ENCODE results near the gene EVA1A.

The EVA1A gene

GRCh38 chr2:75541430-75541829 lies 19.3 kb downstream of the EVA1A start:
- Histone ChIP-seq H3K4me3 (ENCODE audit: control insufficient read depth in 1 of 7, extremely low read depth in 1 of 7, insufficient read depth in 4 of 7, low read depth in 2 of 7, low read length in 6 of 7) (no peak overlapping the region), H3K9me3 (ENCODE audit: control extremely low read depth in 1 of 5, control insufficient read depth in 4 of 5, insufficient read depth in 2 of 5, low read depth in 1 of 5, low read length in 4 of 5) (no peaks in the 10 kb centered on the region), H3K27me3 (replicated peaks in 2 of 5; ENCODE audit: control insufficient read depth in 4 of 5, insufficient read depth in 5 of 5, low read length in 4 of 5) (peaks cover 0 to 7% (median 0%) of the 10 kb centered on the region in 5 experiments), H3K27ac (ENCODE audit: insufficient read depth in 1 of 2, low read depth in 1 of 2, low read length in 2 of 2, poor library complexity in 1 of 2, severe bottlenecking in 2 of 2) (no peak overlapping the region), H3K36me3 (ENCODE audit: control insufficient read depth in 4 of 4, insufficient read depth in 4 of 4, low read length in 3 of 4) (no peaks in the 10 kb centered on the region), H3K4me1 (ENCODE audit: control extremely low read depth in 1 of 4, control insufficient read depth in 4 of 4, insufficient read depth in 4 of 4, low read length in 3 of 4) (no peaks in the 10 kb centered on the region)
- 100% methylated on average over 3 of the region's 3 CpGs for WGBS (ENCODE audit: insufficient coverage)
- ChIA-PET POLR2A (interaction anchor here (0.6 kb wide), 1 partner anchor 716 kb away, joined by 3 read pairs; no protein-coding TSS in a partner anchor), CTCF (no interaction called here)
- no peak for DNase-seq

GRCh38 chr2:75540994-75541393 lies 19.7 kb downstream of the EVA1A start:
- H3K36me3 ChIP-seq (ENCODE audit: control insufficient read depth in 4 of 4, insufficient read depth in 4 of 4, low read length in 3 of 4) = no peaks in the 10 kb centered on the region
- no peaks in the 10 kb centered on the region for H3K4me1 ChIP-seq (ENCODE audit: control extremely low read depth in 1 of 4, control insufficient read depth in 4 of 4, insufficient read depth in 4 of 4, low read length in 3 of 4)
- H3K27ac ChIP-seq (ENCODE audit: insufficient read depth in 1 of 2, low read depth in 1 of 2, low read length in 2 of 2, poor library complexity in 1 of 2, severe bottlenecking in 2 of 2) = no peak overlapping the region
- no peaks in the 10 kb centered on the region for H3K9me3 ChIP-seq (ENCODE audit: control extremely low read depth in 1 of 5, control insufficient read depth in 4 of 5, insufficient read depth in 2 of 5, low read depth in 1 of 5, low read length in 4 of 5)
- no peak for DNase-seq
- ChIA-PET POLR2A (no interaction called here), CTCF (no interaction called here)
- no peak overlapping the region for H3K4me3 ChIP-seq (ENCODE audit: control insufficient read depth in 1 of 7, extremely low read depth in 1 of 7, insufficient read depth in 4 of 7, low read depth in 2 of 7, low read length in 6 of 7)
- WGBS (ENCODE audit: insufficient coverage) = 100% methylated on average over 1 of the region's 4 CpGs
- peaks cover 0 to 7% (median 0%) of the 10 kb centered on the region in 5 experiments for H3K27me3 ChIP-seq (replicated peaks in 2 of 5; ENCODE audit: control insufficient read depth in 4 of 5, insufficient read depth in 5 of 5, low read length in 4 of 5)

- no peak for DNase-seq
- 93% methylated on average over 3 of the region's 3 CpGs for WGBS (ENCODE audit: insufficient coverage)
- CTCF ChIA-PET = interaction anchor here (1.2 kb wide), 1 partner anchor 12 kb away, joined by 3 read pairs; no protein-coding TSS in a partner anchor
- POLR2A ChIA-PET = no interaction called here
- Histone ChIP-seq H3K4me1 (ENCODE audit: control extremely low read depth in 1 of 4, control insufficient read depth in 4 of 4, insufficient read depth in 4 of 4, low read length in 3 of 4) (no peaks in the 10 kb centered on the region), H3K9me3 (ENCODE audit: control extremely low read depth in 1 of 5, control insufficient read depth in 4 of 5, insufficient read depth in 2 of 5, low read depth in 1 of 5, low read length in 4 of 5) (no peaks in the 10 kb centered on the region), H3K27ac (ENCODE audit: insufficient read depth in 1 of 2, low read depth in 1 of 2, low read length in 2 of 2, poor library complexity in 1 of 2, severe bottlenecking in 2 of 2) (no peak overlapping the region), H3K4me3 (ENCODE audit: control insufficient read depth in 1 of 7, extremely low read depth in 1 of 7, insufficient read depth in 4 of 7, low read depth in 2 of 7, low read length in 6 of 7) (no peak overlapping the region), H3K36me3 (ENCODE audit: control insufficient read depth in 4 of 4, insufficient read depth in 4 of 4, low read length in 3 of 4) (no peaks in the 10 kb centered on the region), H3K27me3 (replicated peaks in 2 of 5; ENCODE audit: control insufficient read depth in 4 of 5, insufficient read depth in 5 of 5, low read length in 4 of 5) (peaks cover 0 to 7% (median 0%) of the 10 kb centered on the region in 5 experiments)
Observed at GRCh38 chr2:75539955-75540716, 20.6 kb downstream of the EVA1A start.

GRCh38 chr2:75538521-75539490 lies 21.9 kb downstream of the EVA1A start:
- Histone ChIP-seq H3K27me3 (replicated peaks in 2 of 5; ENCODE audit: control insufficient read depth in 4 of 5, insufficient read depth in 5 of 5, low read length in 4 of 5) (peaks cover 0 to 7% (median 0%) of the 10 kb centered on the region in 5 experiments), H3K36me3 (ENCODE audit: control insufficient read depth in 4 of 4, insufficient read depth in 4 of 4, low read length in 3 of 4) (no peaks in the 10 kb centered on the region), H3K4me1 (ENCODE audit: control extremely low read depth in 1 of 4, control insufficient read depth in 4 of 4, insufficient read depth in 4 of 4, low read length in 3 of 4) (no peaks in the 10 kb centered on the region), H3K9me3 (ENCODE audit: control extremely low read depth in 1 of 5, control insufficient read depth in 4 of 5, insufficient read depth in 2 of 5, low read depth in 1 of 5, low read length in 4 of 5) (no peaks in the 10 kb centered on the region), H3K27ac (ENCODE audit: insufficient read depth in 1 of 2, low read depth in 1 of 2, low read length in 2 of 2, poor library complexity in 1 of 2, severe bottlenecking in 2 of 2) (no peak overlapping the region), H3K4me3 (ENCODE audit: control insufficient read depth in 1 of 7, extremely low read depth in 1 of 7, insufficient read depth in 4 of 7, low read depth in 2 of 7, low read length in 6 of 7) (no peak overlapping the region)
- CTCF ChIA-PET = interaction anchor here (1.2 kb wide), 1 partner anchor 13 kb away, joined by 3 read pairs; no protein-coding TSS in a partner anchor
- WGBS (ENCODE audit: insufficient coverage) = 90% methylated on average over 2 of the region's 6 CpGs
- no peak for DNase-seq
- POLR2A ChIA-PET = no interaction called here

GRCh38 chr2:75537658-75538057 lies 23.1 kb downstream of the EVA1A start:
- CTCF ChIA-PET = interaction anchor here (1.1 kb wide), 1 partner anchor 8 kb away, joined by 3 read pairs; no protein-coding TSS in a partner anchor
- Histone ChIP-seq H3K4me3 (ENCODE audit: control insufficient read depth in 1 of 7, extremely low read depth in 1 of 7, insufficient read depth in 4 of 7, low read depth in 2 of 7, low read length in 6 of 7) (no peak overlapping the region), H3K27ac (ENCODE audit: insufficient read depth in 1 of 2, low read depth in 1 of 2, low read length in 2 of 2, poor library complexity in 1 of 2, severe bottlenecking in 2 of 2) (no peak overlapping the region), H3K4me1 (ENCODE audit: control extremely low read depth in 1 of 4, control insufficient read depth in 4 of 4, insufficient read depth in 4 of 4, low read length in 3 of 4) (no peaks in the 10 kb centered on the region), H3K27me3 (replicated peaks in 2 of 5; ENCODE audit: control insufficient read depth in 4 of 5, insufficient read depth in 5 of 5, low read length in 4 of 5) (peaks cover 0 to 7% (median 0%) of the 10 kb centered on the region in 5 experiments), H3K36me3 (ENCODE audit: control insufficient read depth in 4 of 4, insufficient read depth in 4 of 4, low read length in 3 of 4) (no peaks in the 10 kb centered on the region), H3K9me3 (ENCODE audit: control extremely low read depth in 1 of 5, control insufficient read depth in 4 of 5, insufficient read depth in 2 of 5, low read depth in 1 of 5, low read length in 4 of 5) (no peaks in the 10 kb centered on the region)
- no peak for DNase-seq
- WGBS (ENCODE audit: insufficient coverage) = 100% methylated on average over 2 of the region's 3 CpGs
- POLR2A ChIA-PET = no interaction called here

- Histone ChIP-seq H3K36me3 (ENCODE audit: control insufficient read depth in 4 of 4, insufficient read depth in 4 of 4, low read length in 3 of 4) (no peaks in the 10 kb centered on the region), H3K27me3 (replicated peaks in 2 of 5; ENCODE audit: control insufficient read depth in 4 of 5, insufficient read depth in 5 of 5, low read length in 4 of 5) (no peaks in the 10 kb centered on the region), H3K4me1 (ENCODE audit: control extremely low read depth in 1 of 4, control insufficient read depth in 4 of 4, insufficient read depth in 4 of 4, low read length in 3 of 4) (no peaks in the 10 kb centered on the region), H3K9me3 (ENCODE audit: control extremely low read depth in 1 of 5, control insufficient read depth in 4 of 5, insufficient read depth in 2 of 5, low read depth in 1 of 5, low read length in 4 of 5) (no peaks in the 10 kb centered on the region), H3K27ac (ENCODE audit: insufficient read depth in 1 of 2, low read depth in 1 of 2, low read length in 2 of 2, poor library complexity in 1 of 2, severe bottlenecking in 2 of 2) (no peak overlapping the region), H3K4me3 (ENCODE audit: control insufficient read depth in 1 of 7, extremely low read depth in 1 of 7, insufficient read depth in 4 of 7, low read depth in 2 of 7, low read length in 6 of 7) (no peak overlapping the region)
- DNase-seq = no peak
- WGBS (ENCODE audit: insufficient coverage) = 100% methylated on average over 2 of the region's 3 CpGs
- ChIA-PET CTCF (no interaction called here), POLR2A (no interaction called here)
Observed at GRCh38 chr2:75533135-75533534, 27.6 kb downstream of the EVA1A start.

GRCh38 chr2:75532488-75532887 lies 28.3 kb downstream of the EVA1A start:
- no peak overlapping the region for H3K4me3 ChIP-seq (ENCODE audit: control insufficient read depth in 1 of 7, extremely low read depth in 1 of 7, insufficient read depth in 4 of 7, low read depth in 2 of 7, low read length in 6 of 7)
- H3K27ac ChIP-seq (ENCODE audit: insufficient read depth in 1 of 2, low read depth in 1 of 2, low read length in 2 of 2, poor library complexity in 1 of 2, severe bottlenecking in 2 of 2) = no peak overlapping the region
- H3K27me3 ChIP-seq (replicated peaks in 2 of 5; ENCODE audit: control insufficient read depth in 4 of 5, insufficient read depth in 5 of 5, low read length in 4 of 5) = no peaks in the 10 kb centered on the region
- WGBS (ENCODE audit: insufficient coverage) = 82% methylated on average over 1 of the region's 1 CpG
- no peaks in the 10 kb centered on the region for H3K9me3 ChIP-seq (ENCODE audit: control extremely low read depth in 1 of 5, control insufficient read depth in 4 of 5, insufficient read depth in 2 of 5, low read depth in 1 of 5, low read length in 4 of 5)
- no peak for DNase-seq
- H3K4me1 ChIP-seq (ENCODE audit: control extremely low read depth in 1 of 4, control insufficient read depth in 4 of 4, insufficient read depth in 4 of 4, low read length in 3 of 4) = no peaks in the 10 kb centered on the region
- ChIA-PET CTCF (no interaction called here), POLR2A (no interaction called here)
- no peaks in the 10 kb centered on the region for H3K36me3 ChIP-seq (ENCODE audit: control insufficient read depth in 4 of 4, insufficient read depth in 4 of 4, low read length in 3 of 4)

Measured in common myeloid progenitor, CD34-positive (primary cell).